Esophagus muscularis mucosa (tissue), 4 donors: ENCODE results near the gene ZCCHC9.

ENCODE experiments used
- EP300 ChIP-seq: sonication (generic); formaldehyde crosslinking; IDR thresholded peaks from one replicate; pipeline ENCODE4 v1.6.1; 2017; ENCODE audit warnings: antibody characterized with exemption
- POLR2A ChIP-seq: fragments of 450-650 bp; IDR thresholded peaks from one replicate; pipeline ENCODE4 v1.6.1; 2017; ENCODE audit warnings: antibody characterized with exemption, moderate library complexity, mild to moderate bottlenecking, low read depth
- POLR2AphosphoS5 ChIP-seq, 2 donors: sonication (generic); formaldehyde crosslinking; IDR thresholded peaks; one replicate each; pipeline ENCODE4 v1.6.1; 2017; ENCODE audit warnings: antibody characterized with exemption in 2 of 2
- TF ChIP-seq, protein P1 (sequence below), 3 experiments: fragments of 200-600 bp in 2 of 3; fragments of 450-650 bp in 1 of 3; sonication (generic) in 2 of 3; IDR thresholded peaks; one replicate each; pipeline ENCODE4 v1.5.1; 2017 to 2019; ENCODE audit warnings: antibody characterized with exemption in 3 of 3, mild to moderate bottlenecking in 2 of 3, moderate library complexity in 1 of 3

GRCh38 chr5:81313278-81313677 lies 11.9 kb downstream of the ZCCHC9 start:
- TF ChIP-seq, protein P1, sequence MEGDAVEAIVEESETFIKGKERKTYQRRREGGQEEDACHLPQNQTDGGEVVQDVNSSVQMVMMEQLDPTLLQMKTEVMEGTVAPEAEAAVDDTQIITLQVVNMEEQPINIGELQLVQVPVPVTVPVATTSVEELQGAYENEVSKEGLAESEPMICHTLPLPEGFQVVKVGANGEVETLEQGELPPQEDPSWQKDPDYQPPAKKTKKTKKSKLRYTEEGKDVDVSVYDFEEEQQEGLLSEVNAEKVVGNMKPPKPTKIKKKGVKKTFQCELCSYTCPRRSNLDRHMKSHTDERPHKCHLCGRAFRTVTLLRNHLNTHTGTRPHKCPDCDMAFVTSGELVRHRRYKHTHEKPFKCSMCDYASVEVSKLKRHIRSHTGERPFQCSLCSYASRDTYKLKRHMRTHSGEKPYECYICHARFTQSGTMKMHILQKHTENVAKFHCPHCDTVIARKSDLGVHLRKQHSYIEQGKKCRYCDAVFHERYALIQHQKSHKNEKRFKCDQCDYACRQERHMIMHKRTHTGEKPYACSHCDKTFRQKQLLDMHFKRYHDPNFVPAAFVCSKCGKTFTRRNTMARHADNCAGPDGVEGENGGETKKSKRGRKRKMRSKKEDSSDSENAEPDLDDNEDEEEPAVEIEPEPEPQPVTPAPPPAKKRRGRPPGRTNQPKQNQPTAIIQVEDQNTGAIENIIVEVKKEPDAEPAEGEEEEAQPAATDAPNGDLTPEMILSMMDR (IDR thresholded peaks at IDR 0.05) = no peak
- TF ChIP-seq POLR2AphosphoS5 (IDR thresholded peaks at IDR 0.05) (no peak), POLR2A (no peak), EP300 (no peak)
